Upper lobe of right lung (tissue), 1 donor: ENCODE data around the gene RAB3GAP1. TPM values are rescaled to one million over a fixed set of nuclear protein-coding genes. Genes with fewer than 3 reads are reported as not detected.
"Not testable (repeated sequence)": the region's sequence is repeated elsewhere in the genome, so short reads cannot be mapped to it uniquely, and the experiment has no call there.

Experiments used
- ATAC-seq: fragments of 200-7000 bp; cut with Tn5 transposase; one replicate; pipeline ENCODE4 v1.9.1; 2020; ENCODE audit warnings: mild to moderate bottlenecking, moderate library complexity
- DNase-seq: peaks from one replicate; pipeline ENCODE4 v3.0.0-alpha.2; 2020
- H3K27ac ChIP-seq: fragments of 200-600 bp; one replicate; pipeline ENCODE4 v1.8.0; 2022
- H3K27me3 ChIP-seq: fragments of 200-600 bp; one replicate; pipeline ENCODE4 v1.8.0; 2022; ENCODE audit warnings: mild to moderate bottlenecking
- H3K36me3 ChIP-seq: fragments of 200-600 bp; one replicate; pipeline ENCODE4 v1.8.0; 2022
- H3K4me1 ChIP-seq: fragments of 200-600 bp; one replicate; pipeline ENCODE4 v1.8.0; 2022
- H3K4me3 ChIP-seq: fragments of 200-600 bp; one replicate; pipeline ENCODE4 v1.8.0; 2022; ENCODE audit warnings: mild to moderate bottlenecking
- H3K9me3 ChIP-seq: fragments of 200-600 bp; one replicate; pipeline ENCODE4 v1.8.0; 2022
- CTCF ChIP-seq: fragments of 200-600 bp; IDR thresholded peaks from one replicate; pipeline ENCODE4 v1.8.0; 2022; ENCODE audit warnings: antibody characterized with exemption
- intact Hi-C: fragments of 100-400 bp; cut with DNase I; formaldehyde crosslinking; loops from one replicate; pipeline ENCODE4 v1.11.0; 2022
- total RNA-seq: library from RNA; stranded (reverse); fragmentation: NEBNext Ultra II Directional; extraction: Animal tissue kit (Norgen Biotek cat#: 25700); gene quantifications from one replicate; pipeline ENCODE4 v1.2.1, GENCODE V29; 2021
- donor health status: DM: no; HTN: yes; CAD: no; lungs with severe emphysema.

RAB3GAP1 gene
- total RNA-seq, 1 donor from 2014 or later, result 47.8 TPM

- intact Hi-C loops, result no loop called here
- no peak overlapping the region for H3K4me3 ChIP-seq
- DNase-seq (no peak), ATAC-seq (no peak)
- H3K36me3 ChIP-seq, result peaks cover 22% of the 10 kb centered on the region
- no peaks in the 10 kb centered on the region for H3K9me3 ChIP-seq
- H3K27ac ChIP-seq, result no peak overlapping the region
- no peaks in the 10 kb centered on the region for H3K27me3 ChIP-seq
- TF ChIP-seq CTCF, result no peak
- no peaks in the 10 kb centered on the region for H3K4me1 ChIP-seq
These were observed 69.0 kb downstream of the RAB3GAP1 start for GRCh38 chr2:135121016-135121657.

GRCh38 chr2:135121658-135122039 is 69.6 kb downstream of the RAB3GAP1 start:
- H3K27ac ChIP-seq, DNase-seq, H3K27me3 ChIP-seq, H3K4me3 ChIP-seq, ATAC-seq, H3K9me3 ChIP-seq, H3K4me1 ChIP-seq, intact Hi-C loops: not testable (repeated sequence)
- peaks cover 27% of the 10 kb centered on the region for H3K36me3 ChIP-seq

GRCh38 chr2:135124924-135125886 is 73.1 kb downstream of the RAB3GAP1 start:
- Histone ChIP-seq H3K9me3 (no peaks in the 10 kb centered on the region), H3K27me3 (no peaks in the 10 kb centered on the region), H3K4me3 (no peak overlapping the region), H3K4me1 (no peaks in the 10 kb centered on the region), H3K36me3 (peaks cover 56% of the 10 kb centered on the region), H3K27ac (no peak overlapping the region)
- TF ChIP-seq CTCF, result no peak
- no peak for DNase-seq
- intact Hi-C loops, result no loop called here
- no peak for ATAC-seq

- H3K27ac ChIP-seq, result no peak overlapping the region
- intact Hi-C loops, result no loop called here
- DNase-seq (no peak), ATAC-seq (no peak)
- no peak overlapping the region for H3K4me3 ChIP-seq
- no peaks in the 10 kb centered on the region for H3K4me1 ChIP-seq
- peaks cover 63% of the 10 kb centered on the region for H3K36me3 ChIP-seq
- TF ChIP-seq CTCF, result no peak
- H3K9me3 ChIP-seq, result no peaks in the 10 kb centered on the region
- H3K27me3 ChIP-seq, result no peaks in the 10 kb centered on the region
These were observed 73.8 kb downstream of the RAB3GAP1 start for GRCh38 chr2:135125940-135126339.

- no peaks in the 10 kb centered on the region for H3K9me3 ChIP-seq
- H3K27ac ChIP-seq, result no peak overlapping the region
- TF ChIP-seq CTCF, result no peak
- ATAC-seq (no peak), DNase-seq (no peak)
- no peaks in the 10 kb centered on the region for H3K4me1 ChIP-seq
- peaks cover 87% of the 10 kb centered on the region for H3K36me3 ChIP-seq
- H3K27me3 ChIP-seq, result no peaks in the 10 kb centered on the region
- no peak overlapping the region for H3K4me3 ChIP-seq
- intact Hi-C loops, result no loop called here
These were observed 78.7 kb downstream of the RAB3GAP1 start for GRCh38 chr2:135130751-135131150.

- no peak for ATAC-seq
- H3K4me3 ChIP-seq, result no peak overlapping the region
- no peaks in the 10 kb centered on the region for H3K4me1 ChIP-seq
- H3K9me3 ChIP-seq, result no peaks in the 10 kb centered on the region
- no peaks in the 10 kb centered on the region for H3K27me3 ChIP-seq
- TF ChIP-seq CTCF, result no peak
- no peak for DNase-seq
- no peak overlapping the region for H3K27ac ChIP-seq
- H3K36me3 ChIP-seq, result peaks cover 87% of the 10 kb centered on the region
- intact Hi-C loops, result no loop called here
These were observed 80.2 kb downstream of the RAB3GAP1 start for GRCh38 chr2:135132314-135132713.
